Urinary bladder (tissue), 4 donors: ENCODE measurements around the gene PRDM15. TPM values are rescaled to one million over a fixed set of nuclear protein-coding genes. Genes with fewer than 3 reads are reported as not detected.

Source experiments
- DNase-seq: peaks from one replicate; pipeline ENCODE4 v3.0.0-alpha.2; 2015; ENCODE audit errors: extremely low spot score
- H3K27ac ChIP-seq: one replicate; pipeline ENCODE4 v1.5.1; 2013; ENCODE audit warnings: low read depth, mild to moderate bottlenecking, moderate library complexity
- H3K36me3 ChIP-seq: one replicate; pipeline ENCODE4 v1.6.1; 2013; ENCODE audit warnings: mild to moderate bottlenecking, moderate library complexity; ENCODE audit not compliant: insufficient read depth
- H3K4me1 ChIP-seq: one replicate; pipeline ENCODE4 v1.6.1; 2013; ENCODE audit warnings: mild to moderate bottlenecking, moderate library complexity; ENCODE audit not compliant: insufficient read depth
- H3K4me3 ChIP-seq: one replicate; pipeline ENCODE4 v1.5.1; 2013; ENCODE audit warnings: low read depth, low read length
- WGBS: extraction: QIAGEN DNeasy Blood & Tissue Kit; methylation state at CpG from one replicate; pipeline ENCODE4 v1.1.7; 2013; 5-methylcytosine and 5-hydroxymethylcytosine counted together
- polyA plus RNA-seq: library from polyadenylated mRNA; stranded (reverse); fragments of 200-250 nt; gene quantifications from one replicate; pipeline ENCODE4 v1.2.3, GENCODE V29; 2013
- total RNA-seq: library from RNA; depleted of rRNA; stranded (reverse); fragments of >200 nt; gene quantifications from one replicate; pipeline ENCODE4 v1.2.3, GENCODE V29; 2014
- donor health status: healthy with polysubstance abuse.
- donor health status: healthy.

Gene PRDM15
- total and polyA plus RNA-seq, 2 donors: 3.2 to 4.5 TPM

DNA sequence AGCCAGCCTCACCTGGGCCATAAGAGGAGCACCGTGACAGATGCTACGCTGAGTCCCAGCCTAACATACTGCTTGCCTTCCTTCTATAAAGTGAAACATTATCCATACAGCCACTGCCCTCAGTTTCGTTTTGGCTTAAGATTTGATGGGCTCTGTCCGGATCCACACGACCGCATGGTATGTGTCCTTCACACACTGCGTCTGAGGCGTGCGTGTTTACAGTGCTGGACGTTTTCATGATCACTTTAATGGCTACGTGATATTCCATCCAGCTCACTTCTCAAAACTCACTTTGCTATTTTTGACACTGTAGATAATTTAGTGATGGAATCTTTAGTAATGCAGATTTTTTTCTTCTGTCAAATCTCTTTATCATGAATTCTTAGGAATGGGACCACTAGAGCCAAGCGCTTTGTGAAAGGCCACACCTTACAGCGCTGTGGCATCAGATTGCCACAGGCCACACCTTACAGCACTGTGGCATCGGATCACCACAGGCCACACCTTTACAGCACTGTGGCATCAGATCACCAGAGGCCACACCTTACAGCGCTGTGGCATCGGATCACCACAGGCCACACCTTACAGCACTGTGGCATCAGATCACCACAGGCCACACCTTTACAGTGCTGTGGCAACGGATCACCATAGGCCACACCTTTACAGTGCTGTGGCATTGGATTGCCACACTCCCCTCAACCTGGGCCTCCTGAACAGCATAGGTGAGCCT lies 47.1 kb downstream of the PRDM15 start:
- Histone ChIP-seq H3K27ac (no peak overlapping the region), H3K4me1 (no peaks in the 10 kb centered on the region), H3K4me3 (no peak overlapping the region), H3K36me3 (no peaks in the 10 kb centered on the region)
- WGBS: 91% methylated on average over 17 of the region's 17 CpGs
- DNase-seq: no peak

GRCh38 chr21:41831453-41831831 lies 47.7 kb downstream of the PRDM15 start:
- Histone ChIP-seq H3K4me3 (no peak overlapping the region), H3K4me1 (no peaks in the 10 kb centered on the region), H3K36me3 (no peaks in the 10 kb centered on the region), H3K27ac (no peak overlapping the region)
- no peak for DNase-seq
- WGBS: 79% methylated on average over 8 of the region's 8 CpGs

- no peak overlapping the region for H3K27ac ChIP-seq
- no peak for DNase-seq
- no peak overlapping the region for H3K4me3 ChIP-seq
- H3K4me1 ChIP-seq: no peaks in the 10 kb centered on the region
- no peaks in the 10 kb centered on the region for H3K36me3 ChIP-seq
- 91% methylated on average over 21 of the region's 21 CpGs for WGBS
Observed at GRCh38 chr21:41830764-41831452, 48.2 kb downstream of the PRDM15 start.

DNA sequence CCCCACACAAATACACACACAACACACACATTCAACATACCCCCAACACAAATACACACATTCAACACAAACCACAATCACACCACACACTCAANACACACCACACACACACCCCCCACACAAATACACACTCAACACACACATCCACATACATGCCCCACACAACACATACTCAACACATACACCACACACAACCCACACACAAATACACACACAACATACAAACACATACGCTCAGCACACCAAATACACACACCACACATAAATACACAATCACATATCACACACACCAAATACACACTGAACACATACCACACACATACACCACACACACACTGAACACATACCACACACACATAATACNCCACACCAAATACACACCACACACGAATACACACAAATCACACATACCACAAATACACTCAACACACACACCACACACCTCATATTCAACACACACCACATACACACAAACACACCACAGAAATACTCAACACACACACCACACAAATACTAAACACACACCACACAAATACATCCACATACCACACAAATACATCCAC lies 48.9 kb downstream of the PRDM15 start:
- 92% methylated on average over 2 of the region's 2 CpGs for WGBS
- Histone ChIP-seq H3K36me3 (no peaks in the 10 kb centered on the region), H3K27ac (no peak overlapping the region), H3K4me3 (no peak overlapping the region), H3K4me1 (no peaks in the 10 kb centered on the region)
- no peak for DNase-seq

DNA sequence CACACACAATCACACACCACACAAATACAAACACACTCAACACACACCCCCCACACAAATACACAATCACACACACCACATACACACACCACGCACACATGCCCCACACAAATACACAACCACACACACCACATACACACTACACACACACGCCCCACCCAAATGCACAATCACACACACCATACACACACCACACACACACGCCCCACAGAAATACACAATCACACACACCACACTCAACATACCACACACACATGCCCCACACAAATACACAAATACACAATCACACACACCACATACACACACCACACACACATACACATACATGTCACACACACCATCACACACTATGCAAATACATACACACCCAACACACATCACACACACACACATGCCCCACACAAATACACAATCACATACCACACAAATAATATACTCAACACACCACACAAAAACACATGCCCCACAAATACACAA lies 50.2 kb downstream of the PRDM15 start:
- DNase-seq: no peak
- H3K27ac ChIP-seq: no peak overlapping the region
- H3K4me1 ChIP-seq: no peaks in the 10 kb centered on the region
- WGBS: 63% methylated on average over 3 of the region's 3 CpGs
- H3K4me3 ChIP-seq: no peak overlapping the region
- no peaks in the 10 kb centered on the region for H3K36me3 ChIP-seq

DNA sequence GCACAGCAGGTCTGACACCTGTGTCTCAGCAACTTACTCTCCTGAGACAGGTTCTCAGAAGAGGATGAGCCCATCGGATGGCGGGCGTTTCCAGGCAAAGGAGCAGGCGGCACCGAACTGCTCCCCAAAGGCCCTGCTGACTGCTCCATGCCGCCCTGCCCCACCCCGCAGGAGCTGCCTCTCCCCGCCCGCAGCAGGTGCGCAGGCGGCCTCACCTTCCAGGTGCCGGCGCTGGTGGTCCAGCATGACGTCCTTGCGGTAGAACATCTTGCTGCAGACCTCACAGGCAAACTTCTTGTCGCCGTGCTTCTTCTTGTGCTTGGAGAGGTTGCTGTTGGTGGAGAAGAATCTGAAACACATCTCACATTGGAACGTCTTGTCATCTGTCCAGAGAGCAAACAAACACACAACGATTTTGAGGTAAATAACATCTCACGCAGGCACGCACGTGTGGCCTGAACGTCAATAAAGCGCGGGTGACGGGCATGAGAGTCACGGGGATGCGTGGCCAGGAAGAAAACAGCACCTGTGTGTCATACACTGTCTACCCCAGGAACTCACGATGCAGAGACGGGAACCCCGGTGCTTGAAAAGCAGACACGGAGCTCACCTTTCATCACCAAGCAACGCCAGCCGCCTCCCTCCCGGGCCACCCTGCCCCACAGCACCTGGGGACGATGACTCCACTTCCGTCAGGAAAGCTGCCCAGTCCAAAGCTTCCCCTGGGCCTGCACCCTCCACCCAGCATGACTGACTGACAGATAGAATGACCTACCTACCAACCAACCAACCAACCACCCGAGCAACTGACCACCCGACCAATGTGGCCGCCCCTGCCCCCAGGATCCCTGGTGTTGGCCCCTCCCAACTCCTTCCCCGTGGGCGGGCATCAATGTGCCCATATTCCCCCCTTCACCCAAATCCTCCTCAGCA lies 50.9 kb downstream of the PRDM15 start:
- H3K36me3 ChIP-seq: no peaks in the 10 kb centered on the region
- 88% methylated on average over 42 of the region's 42 CpGs for WGBS
- no peak for DNase-seq

GRCh38 chr21:41825881-41826280 lies 53.3 kb downstream of the PRDM15 start:
- H3K36me3 ChIP-seq: no peaks in the 10 kb centered on the region
- 95% methylated on average over 16 of the region's 16 CpGs for WGBS
- H3K4me3 ChIP-seq: no peak overlapping the region
- H3K27ac ChIP-seq: no peak overlapping the region
- DNase-seq: no peak
- no peaks in the 10 kb centered on the region for H3K4me1 ChIP-seq

More for the DNA sequence above, 50.9 kb downstream of the PRDM15 start:
- Histone ChIP-seq H3K27ac (no peak overlapping the region), H3K4me3 (no peak overlapping the region), H3K4me1 (no peaks in the 10 kb centered on the region)

DNA sequence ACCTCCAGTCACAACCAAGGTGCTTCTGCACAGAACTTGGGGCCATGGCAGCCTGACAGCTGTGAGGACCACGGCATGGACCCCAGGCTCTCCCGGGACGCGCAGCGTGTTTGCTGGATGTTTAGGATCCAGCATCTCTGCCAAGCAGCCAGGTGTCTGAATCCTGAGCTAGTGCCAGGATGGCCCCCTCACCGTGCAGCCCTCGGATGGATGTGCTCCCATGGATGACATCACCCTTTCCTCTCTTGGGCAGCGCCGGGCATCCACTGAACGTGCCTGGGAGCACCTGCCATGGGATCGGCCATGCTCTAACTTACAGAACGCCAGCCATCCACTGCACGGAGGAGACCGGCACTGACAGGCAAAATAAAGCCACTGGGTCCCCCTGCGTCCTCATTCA lies 53.9 kb downstream of the PRDM15 start:
- Histone ChIP-seq H3K36me3 (no peaks in the 10 kb centered on the region), H3K27ac (no peak overlapping the region), H3K4me1 (no peaks in the 10 kb centered on the region), H3K4me3 (no peak overlapping the region)
- no peak for DNase-seq
- WGBS: 84% methylated on average over 15 of the region's 15 CpGs

GRCh38 chr21:41824466-41825207 lies 54.5 kb downstream of the PRDM15 start:
- no peak for DNase-seq
- 85% methylated on average over 22 of the region's 22 CpGs for WGBS

DNA sequence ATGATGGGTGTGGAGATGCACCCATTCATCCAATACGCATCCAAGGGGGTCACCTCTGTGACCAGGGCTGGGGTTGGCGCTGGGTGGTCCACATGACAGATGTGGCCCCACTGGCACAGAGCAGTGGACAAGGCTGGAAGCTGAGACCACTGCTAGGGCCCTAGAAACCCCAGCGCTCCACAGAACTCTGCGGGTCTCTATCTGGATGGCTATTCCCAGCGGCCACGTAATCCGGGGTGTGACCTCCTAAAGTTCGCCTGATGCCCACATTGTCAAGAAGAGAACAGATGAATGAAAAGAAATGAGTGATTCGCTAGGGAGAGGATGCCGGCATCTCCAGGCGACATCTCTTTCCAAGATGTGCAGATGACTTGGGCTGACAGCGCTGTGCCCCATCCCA lies 55.2 kb downstream of the PRDM15 start:
- no peaks in the 10 kb centered on the region for H3K36me3 ChIP-seq
- no peak for DNase-seq

More at GRCh38 chr21:41824466-41825207, 54.5 kb downstream of the PRDM15 start:
- no peak overlapping the region for H3K4me3 ChIP-seq
- no peaks in the 10 kb centered on the region for H3K4me1 ChIP-seq
- H3K36me3 ChIP-seq: no peaks in the 10 kb centered on the region
- H3K27ac ChIP-seq: no peak overlapping the region

DNA sequence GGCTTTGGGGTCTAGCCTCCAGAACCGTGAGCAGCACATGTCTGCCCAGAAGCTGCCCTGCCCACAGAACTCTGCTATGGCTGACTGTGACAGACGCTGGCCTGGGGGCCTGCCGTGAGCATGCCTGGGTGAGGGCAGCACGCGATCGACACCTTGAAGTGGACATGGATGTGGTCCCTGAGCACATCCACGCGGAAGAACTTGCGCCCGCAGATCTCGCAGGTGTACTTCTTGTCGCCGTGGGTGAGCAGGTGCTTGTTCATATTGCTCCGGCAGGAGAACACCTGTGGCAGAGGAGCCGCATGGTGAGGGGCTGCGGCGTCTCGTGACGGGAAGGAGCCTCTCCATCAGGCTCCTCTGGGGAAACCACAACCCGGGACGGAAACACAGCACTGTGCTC lies 56.0 kb downstream of the PRDM15 start:
- DNase-seq: no peak
- Histone ChIP-seq H3K4me3 (no peak overlapping the region), H3K4me1 (no peaks in the 10 kb centered on the region), H3K27ac (no peak overlapping the region), H3K36me3 (no peaks in the 10 kb centered on the region)
- 88% methylated on average over 21 of the region's 21 CpGs for WGBS

More for the DNA sequence above, 55.2 kb downstream of the PRDM15 start:
- Histone ChIP-seq H3K4me1 (no peaks in the 10 kb centered on the region), H3K27ac (no peak overlapping the region), H3K4me3 (no peak overlapping the region)
- WGBS: 90% methylated on average over 12 of the region's 12 CpGs

GRCh38 chr21:41821756-41822431 lies 57.2 kb downstream of the PRDM15 start:
- Histone ChIP-seq H3K4me3 (no peak overlapping the region), H3K36me3 (no peaks in the 10 kb centered on the region), H3K27ac (no peak overlapping the region), H3K4me1 (no peaks in the 10 kb centered on the region)
- no peak for DNase-seq
- WGBS: 90% methylated on average over 32 of the region's 32 CpGs
